ENCODE data around the gene STK17B.
A peak's percentile ranks its signal among the peaks of the same experiment; 100 is the strongest.

Gene STK17B

DNA sequence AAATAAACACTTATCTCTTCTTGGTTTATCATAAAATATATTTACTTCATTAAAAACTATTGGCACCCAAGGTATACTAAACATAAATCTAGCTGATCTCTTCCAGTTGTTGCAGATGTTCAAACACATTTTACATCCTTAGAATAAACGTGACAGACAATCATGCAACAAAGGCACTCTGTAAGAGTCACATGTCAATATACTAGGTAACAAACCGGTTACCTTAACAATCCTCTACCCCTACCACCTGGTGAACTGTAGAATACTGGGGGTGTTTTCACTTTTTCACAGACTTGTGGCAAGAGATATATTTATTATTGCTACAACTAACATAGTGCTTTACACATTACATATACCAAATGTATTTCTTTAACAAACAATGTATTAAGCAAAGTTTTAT, 15.8 kb downstream of the STK17B start:
- no peak for DNase-seq (ENCODE audit: low read depth in 2 of 2)

DNA sequence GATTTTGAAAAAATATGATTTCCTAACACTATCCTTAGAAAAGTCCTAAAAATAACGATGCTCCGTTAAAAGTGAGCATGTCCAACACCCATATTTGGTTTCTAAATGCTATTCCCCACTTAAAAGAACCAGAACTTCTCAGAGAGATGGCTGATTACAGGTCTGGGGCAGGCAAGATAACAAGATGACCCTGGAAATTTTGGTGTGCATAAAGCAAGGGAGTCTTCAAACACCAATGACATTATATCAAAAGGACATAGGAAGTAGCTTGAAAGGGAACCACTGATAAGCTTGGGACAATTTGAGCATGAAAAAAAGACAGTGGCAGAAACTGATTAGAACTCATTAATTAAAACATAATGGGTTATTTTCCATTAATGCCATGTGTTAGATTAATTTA, 17.9 kb downstream of the STK17B start:
- no peak for DNase-seq (ENCODE audit: low read depth in 2 of 2)

DNA sequence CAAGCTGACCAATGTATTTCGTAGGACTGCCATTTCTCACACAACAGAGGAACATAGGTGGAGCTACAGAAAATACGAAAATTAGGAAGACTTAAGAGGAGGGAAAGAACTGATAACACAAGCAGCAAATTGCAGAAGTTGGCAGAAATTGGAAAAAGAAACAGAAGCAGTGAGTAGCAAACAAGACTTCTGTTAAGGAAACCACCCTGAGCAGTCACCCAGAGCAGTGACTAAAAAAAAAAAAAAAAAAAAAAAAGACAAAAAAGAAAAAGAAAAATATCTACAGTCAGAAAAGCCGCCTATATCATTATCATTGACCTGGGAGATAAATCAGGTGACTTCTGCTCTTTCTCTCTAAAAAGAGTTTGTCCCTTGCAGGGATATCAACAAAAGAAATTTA, 21.4 kb downstream of the STK17B start:
- no peak for DNase-seq (ENCODE audit: low read depth in 2 of 2)

DNA sequence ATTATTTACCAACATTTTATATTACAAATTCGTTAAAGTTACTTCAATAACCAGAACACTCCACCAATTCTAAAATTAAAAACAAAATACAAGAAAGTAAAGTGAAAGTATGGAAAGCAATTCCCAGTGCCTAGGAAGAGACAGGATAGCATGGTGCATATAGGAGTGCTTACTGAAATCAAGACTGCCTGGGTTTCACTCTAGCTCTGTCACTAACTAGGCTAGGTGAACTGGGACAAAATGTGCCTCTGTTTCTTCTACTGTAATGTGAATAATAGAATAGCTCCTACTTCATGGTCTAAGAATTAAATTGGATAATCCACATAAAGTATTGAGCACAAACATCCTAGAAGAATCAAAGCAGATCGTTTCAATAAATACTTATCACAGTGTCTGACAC, 22.6 kb downstream of the STK17B start:
- no peak for DNase-seq (ENCODE audit: low read depth in 2 of 2)

DNA sequence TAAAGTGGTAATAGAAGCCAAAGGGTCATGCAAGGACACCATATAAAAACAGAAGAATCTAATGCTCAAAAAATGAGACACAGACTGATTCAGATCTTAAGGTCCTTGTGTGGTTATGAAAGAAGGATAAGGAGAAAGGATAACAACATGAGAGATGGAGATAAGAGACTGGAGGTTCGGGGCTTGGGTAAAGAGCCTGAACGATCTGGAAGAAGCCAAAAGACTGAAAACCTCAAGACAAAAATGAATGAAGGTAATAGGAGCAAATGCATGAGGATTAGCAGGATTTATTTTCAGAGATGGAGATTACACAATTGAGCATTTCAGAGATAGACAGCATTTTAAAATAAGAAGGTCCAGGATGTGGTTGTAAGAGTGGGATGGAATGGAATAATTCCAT, 26.1 kb downstream of the STK17B start:
- no peak for DNase-seq (ENCODE audit: low read depth in 2 of 2)

DNA sequence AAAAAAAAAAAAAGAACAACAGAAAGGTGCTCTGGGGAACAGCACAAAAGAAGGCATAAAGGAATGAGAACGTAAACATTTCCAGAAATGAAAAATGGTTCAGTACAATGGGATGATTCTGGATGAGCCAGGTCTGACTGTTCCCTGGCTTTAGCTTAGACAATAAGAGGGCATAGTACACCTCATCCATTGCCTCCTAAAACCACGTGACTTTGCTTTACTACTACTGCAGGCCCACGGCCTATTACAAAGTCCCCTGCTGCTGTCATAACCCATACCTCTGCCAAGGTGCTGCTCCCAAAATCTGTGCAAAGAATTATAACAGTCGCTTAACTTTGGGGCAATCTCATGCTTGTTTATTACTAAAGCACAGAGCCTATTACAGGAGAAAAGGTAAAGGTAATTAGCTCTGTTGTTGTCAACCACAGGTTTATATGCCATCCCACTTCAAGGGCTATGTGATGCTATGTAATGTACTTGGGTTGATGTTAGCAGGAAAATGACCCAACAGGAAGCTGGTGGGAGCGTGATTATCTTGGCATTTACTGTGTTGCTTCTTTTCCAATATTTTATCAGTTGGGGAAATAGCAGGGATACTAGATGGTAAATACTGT, 26.8 kb downstream of the STK17B start:
- no peak for DNase-seq (ENCODE audit: low read depth in 2 of 2)

DNA sequence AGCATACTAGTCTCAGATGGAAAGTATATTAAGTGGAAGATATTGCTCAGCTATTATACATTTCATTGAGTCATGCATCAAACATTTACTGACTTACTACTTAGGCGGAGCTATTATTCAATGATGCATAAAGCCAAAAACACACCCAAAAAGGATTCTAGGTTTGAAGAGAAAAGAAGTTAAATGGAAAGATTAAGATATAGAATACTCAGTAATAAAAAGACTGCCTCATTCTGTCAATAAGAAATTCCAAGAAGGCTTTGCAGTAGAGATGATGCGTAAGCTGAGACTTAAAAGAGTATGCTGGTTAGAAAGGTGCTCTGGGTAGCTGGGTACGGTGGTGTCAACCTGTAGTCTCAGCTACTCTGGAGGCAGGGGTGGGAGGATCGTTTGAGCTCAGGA, 27.6 kb downstream of the STK17B start:
- DNase-seq (ENCODE audit: low read depth in 2 of 2) = no peak

DNA sequence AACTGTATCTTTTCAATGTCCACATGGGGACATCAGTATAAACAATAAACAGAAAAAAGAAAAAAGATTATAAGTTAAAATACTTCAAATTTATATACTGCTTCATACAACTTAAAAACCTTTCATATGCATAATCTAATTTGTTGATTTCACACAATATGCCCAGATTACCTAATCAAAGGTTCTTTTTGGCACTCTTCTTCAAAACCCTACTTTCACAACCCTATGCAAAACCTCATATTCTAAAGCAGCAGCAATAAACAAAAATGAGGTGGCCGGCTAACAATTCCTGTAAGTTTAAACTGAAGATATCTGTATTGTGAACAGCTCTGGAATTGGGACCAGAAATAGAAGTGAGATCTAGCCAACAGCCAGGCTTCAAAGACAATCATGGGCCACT, 28.6 kb downstream of the STK17B start:
- no peak for DNase-seq (ENCODE audit: low read depth in 2 of 2)

DNA sequence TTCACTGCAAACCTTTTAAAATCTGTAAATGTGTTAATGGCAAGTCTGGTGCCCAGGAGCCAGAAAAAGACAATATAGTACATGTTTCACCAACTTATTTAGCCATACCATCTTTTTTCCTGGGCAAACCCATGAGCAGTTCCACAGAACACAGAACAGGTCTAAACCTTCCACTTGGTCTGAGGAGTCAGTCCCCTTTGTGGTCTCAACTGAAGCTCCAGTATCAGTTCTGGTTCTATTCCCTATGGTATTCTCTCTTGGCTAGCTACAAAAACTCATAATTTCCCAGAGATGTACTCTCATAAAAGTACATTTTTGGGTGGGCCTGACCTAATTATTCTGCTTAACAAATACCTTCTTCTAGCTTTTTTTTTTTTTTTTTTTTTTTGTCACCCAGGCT, 31.2 kb downstream of the STK17B start:
- DNase-seq (ENCODE audit: low read depth in 2 of 2) = no peak

DNA sequence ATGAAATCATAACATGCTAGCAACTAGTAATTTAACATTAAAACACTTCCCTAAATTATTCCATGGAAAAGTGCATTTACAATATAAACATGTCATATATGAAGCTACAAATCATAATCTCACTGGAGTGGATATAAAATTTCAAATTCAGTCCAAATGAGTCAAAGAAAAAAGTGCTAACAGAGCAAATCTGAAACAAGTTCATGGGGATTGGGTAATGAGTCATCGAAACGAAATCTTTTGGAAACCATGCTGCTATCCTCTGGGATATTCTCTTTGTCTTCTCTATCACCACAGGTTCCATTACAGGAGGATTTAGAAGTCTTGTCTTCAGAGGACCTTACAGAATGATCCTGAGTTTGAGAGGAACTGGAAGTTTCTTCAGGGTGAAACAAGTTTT, 34.1 kb downstream of the STK17B start:
- no peak for DNase-seq (ENCODE audit: low read depth in 2 of 2)

DNA sequence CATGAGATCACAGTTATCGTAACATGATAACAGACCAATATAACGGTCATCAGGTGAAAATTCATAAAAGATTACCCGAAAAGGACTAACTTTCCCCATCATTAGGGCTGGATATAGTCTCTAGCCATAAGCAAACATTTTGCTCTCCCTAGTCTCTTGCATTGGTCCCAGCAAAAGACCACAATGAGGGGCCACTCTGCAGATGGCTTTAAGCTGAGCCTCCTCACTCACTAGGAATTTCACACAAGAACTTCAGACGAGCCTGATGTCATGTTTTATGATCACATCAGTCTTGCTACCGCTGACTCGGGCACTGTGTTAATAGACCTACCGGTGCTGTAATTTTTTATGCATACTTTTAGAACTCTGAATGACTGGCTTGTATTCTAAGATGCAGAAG, 35.2 kb downstream of the STK17B start:
- no peak for DNase-seq (ENCODE audit: low read depth in 2 of 2)

DNA sequence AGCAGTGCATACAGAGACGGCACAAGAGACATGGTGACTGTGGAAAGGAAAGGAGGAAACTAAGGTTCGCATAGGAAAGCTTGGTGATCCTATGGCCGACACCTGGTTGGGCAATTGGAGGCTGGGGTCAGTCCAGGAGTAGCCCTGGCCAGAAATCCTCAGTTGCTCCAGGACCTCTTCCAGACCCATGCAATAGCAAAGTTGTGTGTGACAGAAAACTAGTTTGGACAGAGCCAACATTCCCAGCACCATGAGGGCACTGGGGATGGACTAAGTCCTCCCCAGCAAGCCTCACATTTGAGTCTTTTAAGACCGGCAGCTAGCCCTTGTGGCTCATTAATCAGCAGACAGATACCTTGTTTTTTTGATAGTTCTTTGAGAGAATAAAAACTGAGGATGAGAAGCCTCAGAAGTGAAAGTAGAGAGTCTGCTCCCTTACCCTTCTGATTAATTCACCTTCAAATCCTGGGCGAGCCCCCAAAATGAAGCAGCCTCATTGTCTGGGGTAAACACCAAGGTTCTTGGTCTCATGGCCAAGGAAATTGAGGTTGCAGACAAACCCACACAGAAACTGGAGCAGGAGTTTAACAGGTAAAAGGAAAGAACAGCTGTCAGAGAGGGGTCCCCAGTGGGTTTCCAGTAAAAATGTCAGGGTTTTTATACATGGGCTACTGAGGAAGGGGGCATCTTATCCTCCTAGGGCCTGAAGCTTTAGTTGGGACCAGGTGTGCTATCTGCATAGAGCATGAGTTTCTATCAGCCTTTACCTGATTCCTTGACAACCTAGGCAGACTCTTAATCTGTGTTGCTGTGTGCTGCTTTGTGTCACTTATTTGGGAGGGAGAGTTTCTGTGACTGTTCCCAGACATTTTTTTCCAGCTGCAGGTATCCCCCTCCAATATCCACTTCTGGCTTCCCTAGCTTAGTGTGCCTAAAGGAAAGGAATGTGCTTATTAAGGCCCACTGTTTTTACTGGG, 39.1 kb downstream of the STK17B start:
- DNase-seq (ENCODE audit: low read depth in 2 of 2) = peak; percentile 33 to 48

DNA sequence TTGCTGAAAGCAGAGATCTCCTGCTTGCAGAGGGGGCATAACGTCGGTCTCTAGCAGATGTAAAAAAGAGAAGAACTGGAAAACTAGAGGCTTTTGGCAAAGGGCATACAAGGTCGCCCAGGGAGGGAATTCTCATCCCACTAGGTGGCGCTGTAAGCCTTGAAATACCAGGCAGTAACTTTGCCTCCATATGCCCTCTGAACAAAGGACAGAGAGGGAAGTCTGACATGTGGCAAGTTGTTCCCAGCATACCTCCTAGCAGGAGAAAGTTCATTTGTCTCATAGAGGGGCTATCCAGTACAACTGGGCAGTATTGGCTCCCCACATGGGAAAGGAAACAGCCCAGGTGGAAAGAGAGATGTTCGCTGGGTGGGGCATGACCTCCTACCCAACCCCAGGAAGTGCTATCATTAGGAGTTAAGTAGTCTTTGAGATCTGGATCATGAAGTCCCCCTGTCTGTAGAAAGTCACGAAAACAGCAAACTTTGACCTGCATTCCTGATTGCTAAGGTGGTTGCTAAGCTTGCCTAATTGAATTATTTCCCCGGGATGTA, 39.9 kb downstream of the STK17B start:
- peak; percentile 41 to 66 for DNase-seq (ENCODE audit: low read depth in 2 of 2)

DNA sequence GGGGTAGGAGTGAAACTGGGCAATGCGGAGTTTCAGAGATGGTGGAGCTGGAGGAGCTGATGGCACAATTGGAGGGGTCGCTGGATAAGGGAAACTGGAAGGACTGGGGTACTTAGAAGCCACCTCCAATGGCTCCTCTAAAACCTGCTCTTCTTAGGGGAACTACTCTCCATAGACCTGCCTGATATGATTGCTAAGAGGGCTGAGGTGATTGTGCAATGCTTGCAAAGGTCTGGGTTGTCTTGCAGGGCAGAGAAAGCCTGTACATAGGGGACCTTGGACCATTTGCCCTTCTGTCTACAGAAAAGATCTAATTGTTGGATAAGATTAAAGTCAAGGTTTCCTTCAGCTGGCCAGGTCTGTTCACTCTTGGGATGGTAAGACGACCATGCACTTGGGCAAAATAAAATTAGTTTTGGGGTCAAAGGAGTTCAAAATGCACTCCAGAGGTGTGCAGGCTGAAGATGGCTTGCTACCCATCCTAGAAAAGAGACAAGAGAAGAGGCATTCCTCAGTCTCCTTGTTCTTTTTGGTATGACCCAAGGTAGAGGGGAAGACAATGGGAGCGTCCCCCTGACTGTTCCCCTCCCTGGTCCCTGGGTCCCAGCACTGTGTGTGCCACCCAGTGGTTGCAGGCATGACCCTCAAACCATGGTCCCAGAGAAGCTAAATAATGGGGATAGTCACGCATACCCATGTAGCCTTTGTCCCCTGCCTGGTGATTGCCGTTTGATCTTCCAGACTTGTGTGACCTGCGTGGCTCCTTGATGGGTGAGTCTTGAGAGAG, 41.1 kb downstream of the STK17B start:
- no peak for DNase-seq (ENCODE audit: low read depth in 2 of 2)

DNA sequence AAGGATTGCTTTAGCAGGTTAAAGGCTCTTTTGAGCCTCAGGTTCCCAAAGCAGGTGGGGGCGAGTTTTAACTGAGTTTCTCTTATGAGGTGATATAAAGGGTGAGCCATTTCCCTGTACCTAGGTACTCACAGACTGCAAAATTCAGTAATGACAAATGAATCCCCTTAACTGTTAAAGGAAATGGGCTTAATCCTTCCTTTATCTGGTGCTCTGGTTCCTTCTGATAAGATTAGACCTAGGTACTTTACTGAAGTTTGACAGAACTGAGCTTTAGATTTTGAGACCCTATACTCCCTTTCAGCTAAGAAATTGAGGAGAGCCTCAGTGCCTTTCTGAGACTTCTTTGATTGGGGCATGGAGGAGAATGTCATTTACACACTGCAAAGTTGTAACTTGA, 42.6 kb downstream of the STK17B start:
- DNase-seq (ENCODE audit: low read depth in 2 of 2) = no peak

DNA sequence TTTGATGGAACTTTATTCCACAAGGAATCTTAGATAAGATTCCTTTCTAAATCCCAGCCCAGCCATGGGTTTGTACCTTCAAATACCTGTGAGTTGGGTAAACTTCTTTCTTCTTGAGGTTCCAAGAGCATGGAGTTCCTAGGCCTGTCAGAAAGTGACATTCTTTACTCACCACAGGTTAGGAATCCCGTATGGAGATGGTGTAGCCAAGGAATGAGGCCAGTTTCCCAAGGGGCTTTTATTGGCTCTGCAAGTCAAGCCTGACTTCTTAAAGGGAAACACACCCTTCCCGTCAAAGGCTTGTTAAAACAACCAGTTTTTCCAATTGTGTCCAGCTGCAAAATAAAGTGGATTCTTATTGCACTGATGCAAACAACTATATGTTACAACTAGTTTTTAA, 45.8 kb downstream of the STK17B start:
- DNase-seq (ENCODE audit: low read depth in 2 of 2) = no peak

DNA sequence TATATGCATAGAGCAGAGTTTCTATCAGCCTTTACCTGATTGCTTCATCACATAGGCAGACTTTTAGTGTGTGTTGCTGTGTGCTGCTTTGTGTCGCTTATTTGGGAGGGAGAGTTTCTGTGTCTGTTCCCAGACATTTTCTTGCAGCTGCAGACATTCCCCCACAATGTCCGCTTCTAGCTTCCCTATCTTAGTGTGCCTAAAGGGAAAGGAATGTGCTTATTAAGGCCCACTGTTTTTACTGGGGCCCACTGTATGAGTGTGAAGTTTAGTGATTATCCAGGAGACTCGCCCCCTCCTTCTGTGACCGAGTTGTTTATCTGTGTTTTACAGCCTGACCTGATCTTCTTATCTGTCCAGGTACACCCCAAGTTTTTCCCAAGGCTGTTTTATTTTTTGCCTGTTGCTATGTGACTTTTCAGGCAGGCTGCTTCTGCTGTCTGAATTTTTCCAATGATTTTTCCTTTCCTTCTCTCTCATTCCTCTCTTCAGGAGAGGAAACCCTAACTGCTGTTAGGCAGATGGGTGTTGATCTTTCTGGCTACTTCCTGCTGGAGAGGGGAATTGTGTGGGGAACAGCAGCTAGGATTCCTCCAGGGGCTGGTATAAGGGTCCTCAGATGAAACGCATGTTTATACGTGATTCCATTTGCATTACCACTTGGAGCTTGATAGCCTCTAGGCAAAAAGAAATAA, 47.6 kb downstream of the STK17B start:
- no peak for DNase-seq (ENCODE audit: low read depth in 2 of 2)

DNA sequence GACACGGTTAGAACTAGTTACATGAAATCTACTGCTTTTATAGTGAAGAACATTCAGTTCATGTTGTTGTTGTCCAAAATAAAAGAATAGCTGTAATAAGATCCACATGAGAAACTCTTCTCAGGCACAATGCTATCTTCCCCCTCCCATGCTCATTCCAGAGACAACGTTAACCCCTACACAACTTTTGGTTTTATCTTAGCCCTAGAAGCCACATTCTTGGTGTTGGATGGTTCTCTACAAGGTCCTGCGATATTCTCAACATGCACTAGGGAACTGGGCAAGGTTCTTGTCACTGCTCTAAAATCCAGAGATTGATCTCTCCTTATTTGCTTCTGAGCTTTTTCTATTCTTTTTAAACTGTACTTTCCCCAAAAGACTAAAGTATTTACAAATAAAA, 51.5 kb downstream of the STK17B start:
- no peak for DNase-seq (ENCODE audit: low read depth in 2 of 2)

DNA sequence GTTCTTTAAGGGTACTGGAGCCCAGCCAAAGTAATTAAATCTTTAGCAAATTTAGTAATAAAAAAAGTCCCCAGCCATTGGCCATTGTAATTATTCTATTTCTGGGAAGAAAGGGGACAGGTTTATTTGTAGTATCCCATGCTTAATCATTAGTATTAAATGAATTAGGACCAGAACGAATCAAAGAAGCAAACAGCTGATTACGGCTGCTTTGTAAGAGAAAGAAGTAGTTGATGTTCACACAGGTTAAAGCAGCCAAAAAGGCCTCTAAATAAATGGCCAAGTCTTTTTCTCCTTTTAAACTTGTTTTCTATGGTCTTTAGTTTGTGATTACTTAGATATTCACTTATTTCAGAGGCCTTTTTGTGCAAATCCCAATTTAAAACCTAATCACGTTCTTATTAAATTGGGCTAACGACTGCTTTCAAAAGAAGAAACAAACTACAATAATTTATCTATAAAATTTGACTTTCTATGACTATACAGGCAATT, 54.1 kb downstream of the STK17B start:
- DNase-seq (ENCODE audit: low read depth in 2 of 2) = no peak

DNA sequence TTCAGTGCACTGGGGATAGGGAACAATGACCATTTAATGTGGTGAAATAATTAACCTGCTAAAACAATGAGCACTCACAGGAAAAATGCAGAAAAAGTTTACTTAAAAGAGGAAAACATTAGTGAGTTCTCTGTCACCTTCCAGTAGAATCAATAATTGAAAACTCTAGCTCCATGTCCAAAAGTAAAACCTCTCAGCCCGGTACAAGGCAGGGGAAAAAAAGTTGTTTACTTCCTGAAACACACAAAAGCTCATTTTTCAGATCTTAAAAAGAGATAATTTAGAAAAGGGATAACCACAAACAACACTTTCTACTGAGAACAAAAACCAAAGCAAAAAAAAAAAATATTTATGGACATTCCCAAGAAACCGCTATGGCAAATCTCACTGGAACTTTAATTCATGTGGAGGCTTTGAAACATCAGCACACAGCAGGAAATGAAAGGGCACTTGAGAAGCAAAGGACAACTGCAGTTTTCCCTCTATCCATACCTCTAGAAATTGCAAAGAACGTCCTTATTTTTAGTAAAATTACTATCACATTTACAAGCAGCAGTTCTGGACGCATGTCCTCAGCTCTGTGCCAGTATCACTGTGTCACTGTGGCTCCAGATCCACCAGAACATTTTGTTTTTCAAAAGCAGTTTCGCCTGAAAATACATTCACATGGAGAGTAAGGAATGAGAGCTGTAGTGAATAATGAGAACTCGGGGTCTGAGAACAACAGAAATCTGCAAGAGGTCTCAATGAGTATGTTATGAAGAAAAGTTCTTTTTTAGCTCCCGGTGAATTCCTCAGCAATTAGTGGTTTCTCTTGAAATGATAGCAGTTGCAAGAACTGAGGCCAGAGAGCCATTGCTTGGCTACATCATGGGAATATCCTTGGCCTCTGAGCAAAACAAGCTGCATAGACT, 58.1 kb downstream of the STK17B start:
- DNase-seq (ENCODE audit: low read depth in 2 of 2) = no peak

Measured in stimulated activated CD4-positive, alpha-beta T cell treated with anti-CD3 and anti-CD28 coated beads, Interleukin-15, amount 100 ng/mL, for 48 hours (primary cell).